HepG2 (cell line): ENCODE data around the gene ELMOD3. TPM values are rescaled to one million over a fixed set of nuclear protein-coding genes. Genes with fewer than 3 reads are reported as not detected.

Experiments
- ATF2 ChIP-seq: sonication (generic); formaldehyde crosslinking; IDR thresholded peaks from 2 replicates; pipeline ENCODE4 v1.4.0; 2020; ENCODE audit warnings: missing genetic modification reagents
- CBX2 ChIP-seq, 2 experiments: fragments of 200-600 bp in 1 of 2; sonication (generic); formaldehyde crosslinking in 1 of 2; IDR thresholded peaks; 2 replicates each; pipeline versions ENCODE4 v1.7.0 to v1.8.1; 2018 to 2022; ENCODE audit warnings: low read depth in 2 of 2, low read length in 1 of 2, mild to moderate bottlenecking in 1 of 2, missing genetic modification reagents in 1 of 2
- CEBPG ChIP-seq: IDR thresholded peaks from 2 replicates; pipeline ENCODE4 v1.6.1; 2016
- EHMT2 ChIP-seq: fragments of 200-600 bp; sonication (generic); IDR thresholded peaks from 2 replicates; pipeline ENCODE4 v1.7.0; 2017; ENCODE audit warnings: antibody characterized with exemption, low read depth, low read length, borderline replicate concordance
- HIVEP1 ChIP-seq: sonication (generic); formaldehyde crosslinking; IDR thresholded peaks from 2 replicates; pipeline ENCODE4 v1.4.0; 2020; ENCODE audit warnings: mild to moderate bottlenecking, missing genetic modification reagents
- HNF4A ChIP-seq: sonication (generic); formaldehyde crosslinking; IDR thresholded peaks from 2 replicates; pipeline ENCODE4 v1.4.0; 2020; ENCODE audit warnings: missing genetic modification reagents
- MEF2D ChIP-seq: sonication (generic); formaldehyde crosslinking; IDR thresholded peaks from 2 replicates; pipeline ENCODE4 v1.5.1; 2020; ENCODE audit warnings: mild to moderate bottlenecking, missing genetic modification reagents
- MTERF4 ChIP-seq: sonication (generic); formaldehyde crosslinking; IDR thresholded peaks from 2 replicates; pipeline ENCODE4 v1.8.0; 2023; ENCODE audit warnings: mild to moderate bottlenecking, missing genetic modification reagents
- MXI1 ChIP-seq: IDR thresholded peaks from 3 replicates; pipeline ENCODE4 v1.6.1; 2012; ENCODE audit warnings: low read depth, low read length, inconsistent platforms, borderline replicate concordance
- NONO ChIP-seq, 2 experiments: fragments of 450-650 bp in 1 of 2; sonication (generic) in 1 of 2; formaldehyde crosslinking in 1 of 2; IDR thresholded peaks in 1 of 2; conservative IDR thresholded peaks in 1 of 2; 2 replicates each; pipeline versions ENCODE4 v1.6.1 to v1.8.0; 2017 to 2022; ENCODE audit warnings: mild to moderate bottlenecking in 1 of 2, missing genetic modification reagents in 1 of 2, moderate library complexity in 1 of 2
- RBFOX2 ChIP-seq: fragments of 200-400 bp; formaldehyde crosslinking; IDR thresholded peaks from 2 replicates; pipeline ENCODE4 v1.6.1; 2017; ENCODE audit warnings: low read depth, mild to moderate bottlenecking, low read length
- SIN3B ChIP-seq: fragments of 150-350 bp; IDR thresholded peaks from 2 replicates; pipeline ENCODE4 v1.6.1; 2014; ENCODE audit warnings: low read length
- SSRP1 ChIP-seq: IDR thresholded peaks from 2 replicates; pipeline ENCODE4 v1.6.1; 2016; ENCODE audit warnings: control low read depth
- TBL1XR1 ChIP-seq: fragments of 150-350 bp; IDR thresholded peaks from 2 replicates; pipeline ENCODE4 v1.6.1; 2014; ENCODE audit warnings: borderline replicate concordance, low read length; ENCODE audit not compliant: partially characterized antibody
- ZKSCAN5 ChIP-seq: sonication (generic); formaldehyde crosslinking; IDR thresholded peaks from 2 replicates; pipeline ENCODE4 v1.5.1; 2020; ENCODE audit warnings: mild to moderate bottlenecking, missing genetic modification reagents
- polyA plus RNA-seq, 8 experiments: library from polyadenylated mRNA; depleted of rRNA in 3 of 8; stranded (reverse) in 7 of 8; unstranded in 1 of 8; fragments of >200 nt; fragmentation: Illumina TruSeq in 4 of 8; extraction: Trizol in 4 of 8; gene quantifications; 2 replicates each; pipeline versions ENCODE4 v1.2.1 to v1.2.3, GENCODE V29; 2011 to 2016; ENCODE audit warnings: low read depth in 4 of 8, missing spikeins in 1 of 8, mixed read lengths in 1 of 8; ENCODE audit not compliant: insufficient read depth in 1 of 8
- total RNA-seq, 5 experiments: library from RNA; depleted of rRNA; stranded (reverse); fragments of >200 nt; fragmentation: Illumina TruSeq; extraction: Trizol; gene quantifications; 2 replicates each; pipeline ENCODE4 v1.2.3, GENCODE V29; 2016; ENCODE audit warnings: low read depth in 1 of 5
- TF ChIP-seq, protein P1 (sequence below): sonication (generic); formaldehyde crosslinking; IDR thresholded peaks from one replicate; pipeline ENCODE4 v1.5.1; 2020; ENCODE audit warnings: mild to moderate bottlenecking, missing genetic modification reagents; ENCODE audit errors: not compliant biosample characterization
- TF ChIP-seq, protein P2 (sequence below): sonication (generic); formaldehyde crosslinking; IDR thresholded peaks from 2 replicates; pipeline ENCODE4 v1.4.0; 2020; ENCODE audit warnings: mild to moderate bottlenecking, missing genetic modification reagents

Gene ELMOD3
- total and polyA plus RNA-seq, 2 of the 13 experiments (the other 11 are each of a cell fraction or from before 2014, with no cell fraction given), result 13.3 to 19.5 TPM

- TF ChIP-seq, protein P1, sequence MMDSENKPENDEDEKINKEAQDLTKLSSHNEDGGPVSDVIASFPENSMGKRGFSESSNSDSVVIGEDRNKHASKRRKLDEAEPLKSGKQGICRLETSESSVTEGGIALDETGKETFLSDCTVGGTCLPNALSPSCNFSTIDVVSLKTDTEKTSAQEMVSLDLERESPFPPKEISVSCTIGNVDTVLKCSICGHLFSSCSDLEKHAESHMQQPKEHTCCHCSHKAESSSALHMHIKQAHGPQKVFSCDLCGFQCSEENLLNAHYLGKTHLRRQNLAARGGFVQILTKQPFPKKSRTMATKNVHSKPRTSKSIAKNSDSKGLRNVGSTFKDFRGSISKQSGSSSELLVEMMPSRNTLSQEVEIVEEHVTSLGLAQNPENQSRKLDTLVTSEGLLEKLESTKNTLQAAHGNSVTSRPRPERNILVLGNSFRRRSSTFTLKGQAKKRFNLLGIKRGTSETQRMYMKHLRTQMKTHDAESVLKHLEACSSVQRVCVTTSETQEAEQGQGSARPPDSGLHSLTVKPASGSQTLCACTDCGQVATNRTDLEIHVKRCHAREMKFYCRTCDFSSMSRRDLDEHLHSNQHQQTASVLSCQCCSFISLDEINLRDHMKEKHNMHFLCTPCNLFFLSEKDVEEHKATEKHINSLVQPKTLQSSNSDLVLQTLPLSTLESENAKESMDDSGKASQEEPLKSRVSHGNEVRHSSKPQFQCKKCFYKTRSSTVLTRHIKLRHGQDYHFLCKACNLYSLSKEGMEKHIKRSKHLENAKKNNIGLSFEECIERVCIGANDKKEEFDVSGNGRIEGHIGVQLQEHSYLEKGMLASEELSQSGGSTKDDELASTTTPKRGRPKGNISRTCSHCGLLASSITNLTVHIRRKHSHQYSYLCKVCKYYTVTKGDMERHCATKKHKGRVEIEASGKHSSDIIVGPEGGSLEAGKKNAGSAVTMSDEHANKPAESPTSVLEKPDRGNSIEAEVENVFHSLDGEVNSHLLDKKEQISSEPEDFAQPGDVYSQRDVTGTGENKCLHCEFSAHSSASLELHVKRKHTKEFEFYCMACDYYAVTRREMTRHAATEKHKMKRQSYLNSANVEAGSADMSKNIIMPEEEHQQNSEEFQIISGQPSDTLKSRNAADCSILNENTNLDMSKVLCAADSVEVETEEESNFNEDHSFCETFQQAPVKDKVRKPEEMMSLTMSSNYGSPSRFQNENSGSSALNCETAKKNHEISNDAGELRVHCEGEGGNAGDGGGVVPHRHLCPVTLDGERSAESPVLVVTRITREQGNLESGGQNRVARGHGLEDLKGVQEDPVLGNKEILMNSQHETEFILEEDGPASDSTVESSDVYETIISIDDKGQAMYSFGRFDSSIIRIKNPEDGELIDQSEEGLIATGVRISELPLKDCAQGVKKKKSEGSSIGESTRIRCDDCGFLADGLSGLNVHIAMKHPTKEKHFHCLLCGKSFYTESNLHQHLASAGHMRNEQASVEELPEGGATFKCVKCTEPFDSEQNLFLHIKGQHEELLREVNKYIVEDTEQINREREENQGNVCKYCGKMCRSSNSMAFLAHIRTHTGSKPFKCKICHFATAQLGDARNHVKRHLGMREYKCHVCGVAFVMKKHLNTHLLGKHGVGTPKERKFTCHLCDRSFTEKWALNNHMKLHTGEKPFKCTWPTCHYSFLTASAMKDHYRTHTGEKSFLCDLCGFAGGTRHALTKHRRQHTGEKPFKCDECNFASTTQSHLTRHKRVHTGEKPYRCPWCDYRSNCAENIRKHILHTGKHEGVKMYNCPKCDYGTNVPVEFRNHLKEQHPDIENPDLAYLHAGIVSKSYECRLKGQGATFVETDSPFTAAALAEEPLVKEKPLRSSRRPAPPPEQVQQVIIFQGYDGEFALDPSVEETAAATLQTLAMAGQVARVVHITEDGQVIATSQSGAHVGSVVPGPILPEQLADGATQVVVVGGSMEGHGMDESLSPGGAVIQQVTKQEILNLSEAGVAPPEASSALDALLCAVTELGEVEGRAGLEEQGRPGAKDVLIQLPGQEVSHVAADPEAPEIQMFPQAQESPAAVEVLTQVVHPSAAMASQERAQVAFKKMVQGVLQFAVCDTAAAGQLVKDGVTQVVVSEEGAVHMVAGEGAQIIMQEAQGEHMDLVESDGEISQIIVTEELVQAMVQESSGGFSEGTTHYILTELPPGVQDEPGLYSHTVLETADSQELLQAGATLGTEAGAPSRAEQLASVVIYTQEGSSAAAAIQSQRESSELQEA, result no peak
- no peak for TF ChIP-seq CBX2 (IDR thresholded peaks at IDR 0.05; ENCODE audit: low read depth, low read length)
- no peak for TF ChIP-seq CBX2 (CRISPR knock-in tag; IDR thresholded peaks at IDR 0.05; ENCODE audit: low read depth)
- no peak for TF ChIP-seq MEF2D (CRISPR knock-in tag)
- TF ChIP-seq MTERF4 (CRISPR knock-in tag), result 0 out of 2 replicates have a peak, but pooled peaks have one; percentile 29
- peak; percentile 82 for TF ChIP-seq ATF2 (CRISPR knock-in tag)
- TF ChIP-seq, protein P2, sequence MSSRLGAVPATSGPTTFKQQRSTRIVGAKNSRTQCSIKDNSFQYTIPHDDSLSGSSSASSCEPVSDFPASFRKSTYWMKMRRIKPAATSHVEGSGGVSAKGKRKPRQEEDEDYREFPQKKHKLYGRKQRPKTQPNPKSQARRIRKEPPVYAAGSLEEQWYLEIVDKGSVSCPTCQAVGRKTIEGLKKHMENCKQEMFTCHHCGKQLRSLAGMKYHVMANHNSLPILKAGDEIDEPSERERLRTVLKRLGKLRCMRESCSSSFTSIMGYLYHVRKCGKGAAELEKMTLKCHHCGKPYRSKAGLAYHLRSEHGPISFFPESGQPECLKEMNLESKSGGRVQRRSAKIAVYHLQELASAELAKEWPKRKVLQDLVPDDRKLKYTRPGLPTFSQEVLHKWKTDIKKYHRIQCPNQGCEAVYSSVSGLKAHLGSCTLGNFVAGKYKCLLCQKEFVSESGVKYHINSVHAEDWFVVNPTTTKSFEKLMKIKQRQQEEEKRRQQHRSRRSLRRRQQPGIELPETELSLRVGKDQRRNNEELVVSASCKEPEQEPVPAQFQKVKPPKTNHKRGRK (CRISPR knock-in tag), result no peak
- TF ChIP-seq MXI1, result peak; percentile 84; the same call in 1 of the 3 replicates
- no peak for TF ChIP-seq ZKSCAN5 (CRISPR knock-in tag)
- no peak for TF ChIP-seq EHMT2
- TF ChIP-seq NONO (IDR thresholded peaks at IDR 0.05), result no peak
- peak; percentile 54; the same call in 1 of the 2 replicates for TF ChIP-seq NONO (CRISPR knock-in tag; conservative IDR thresholded peaks at IDR 0.05)
- no peak for TF ChIP-seq SSRP1
- TF ChIP-seq HNF4A (CRISPR knock-in tag), result peak; percentile 39; the same call in 1 of the 2 replicates
- peak; percentile 46; the same call in 1 of the 2 replicates for TF ChIP-seq HIVEP1 (CRISPR knock-in tag)
- TF ChIP-seq SIN3B, result no peak
- no peak for TF ChIP-seq RBFOX2
- peak; percentile 64 for TF ChIP-seq CEBPG (CRISPR knock-in tag)
- TF ChIP-seq TBL1XR1, result no peak
Observed at GRCh38 chr2:85420536-85421259, 66.1 kb downstream of the ELMOD3 start (continued).
